ENCODE results near the gene FIG4.
"Not testable (repeated sequence)": the region's sequence is repeated elsewhere in the genome, so short reads cannot be mapped to it uniquely, and the experiment has no call there.

The FIG4 gene

GRCh38 chr6:109759098-109759955, 68.2 kb downstream of the FIG4 start:
- FAIRE-seq (no peak), DNase-seq (ENCODE audit: low spot score) (no peak)

- DNase-seq (ENCODE audit: low spot score) (no peak), FAIRE-seq (no peak)
Measured at GRCh38 chr6:109760208-109760607, 69.1 kb downstream of the FIG4 start.

- DNase-seq (ENCODE audit: low spot score) (no peak), FAIRE-seq (peak; percentile 50)
Measured at GRCh38 chr6:109762166-109762565, 71.1 kb downstream of the FIG4 start.

GRCh38 chr6:109762769-109763441, 71.8 kb downstream of the FIG4 start:
- DNase-seq (ENCODE audit: low spot score), result no peak
- FAIRE-seq, result no peak

GRCh38 chr6:109766167-109766566, 75.1 kb downstream of the FIG4 start:
- DNase-seq (ENCODE audit: low spot score) (no peak), FAIRE-seq (no peak)

- FAIRE-seq, result no peak
- DNase-seq (ENCODE audit: low spot score), result no peak
Measured at GRCh38 chr6:109767961-109768360, 76.9 kb downstream of the FIG4 start.

GRCh38 chr6:109768485-109768884, 77.4 kb downstream of the FIG4 start:
- no peak for FAIRE-seq
- DNase-seq (ENCODE audit: low spot score), result no peak

- DNase-seq (ENCODE audit: low spot score) (no peak), FAIRE-seq (no peak)
Measured at GRCh38 chr6:109769213-109769612, 78.1 kb downstream of the FIG4 start.

- FAIRE-seq, result no peak
- DNase-seq (ENCODE audit: low spot score), result no peak
Measured at GRCh38 chr6:109770047-109770446, 79.0 kb downstream of the FIG4 start.

- DNase-seq (ENCODE audit: low spot score), result no peak
- no peak for FAIRE-seq
Measured at GRCh38 chr6:109770779-109771178, 79.7 kb downstream of the FIG4 start.

- DNase-seq (ENCODE audit: low spot score); FAIRE-seq: not testable (repeated sequence)
Measured at GRCh38 chr6:109771939-109772755, 81.1 kb downstream of the FIG4 start.

GRCh38 chr6:109772883-109773431, 81.9 kb downstream of the FIG4 start:
- DNase-seq (ENCODE audit: low spot score), result no peak
- FAIRE-seq, result no peak

GRCh38 chr6:109781001-109781400, 89.9 kb downstream of the FIG4 start:
- FAIRE-seq (no peak), DNase-seq (ENCODE audit: low spot score) (no peak)

- no peak for FAIRE-seq
- DNase-seq (ENCODE audit: low spot score), result no peak
Measured at GRCh38 chr6:109782491-109782999, 91.4 kb downstream of the FIG4 start.

- FAIRE-seq, result no peak
- no peak for DNase-seq (ENCODE audit: low spot score)
Measured at GRCh38 chr6:109783250-109783986, 92.3 kb downstream of the FIG4 start.

- FAIRE-seq (no peak), DNase-seq (ENCODE audit: low spot score) (no peak)
Measured at GRCh38 chr6:109787312-109787711, 96.2 kb downstream of the FIG4 start.

- DNase-seq (ENCODE audit: low spot score) (no peak), FAIRE-seq (no peak)
Measured at GRCh38 chr6:109788687-109789086, 97.6 kb downstream of the FIG4 start.

- DNase-seq (ENCODE audit: low spot score) (peak; percentile 28), FAIRE-seq (no peak)
Measured at GRCh38 chr6:109790131-109790530, 99.0 kb downstream of the FIG4 start.

GRCh38 chr6:109791301-109791700, 100.2 kb downstream of the FIG4 start:
- peak; percentile 74 for DNase-seq (ENCODE audit: low spot score)
- peak; percentile 69 for FAIRE-seq

- FAIRE-seq (no peak), DNase-seq (ENCODE audit: low spot score) (no peak)
Measured at GRCh38 chr6:109793021-109793420, 101.9 kb downstream of the FIG4 start.

GRCh38 chr6:109793792-109794191, 102.7 kb downstream of the FIG4 start:
- peak; percentile 76 for DNase-seq (ENCODE audit: low spot score)
- peak; percentile 89 for FAIRE-seq
